ENCODE measurements around the gene ZNF428. TPM values are rescaled to one million over a fixed set of nuclear protein-coding genes. Genes with fewer than 3 reads are reported as not detected.

Gene ZNF428
- total RNA-seq, 2 donors from 2014 or later: 24.4 to 31.6 TPM

- intact Hi-C loops (cut with DNase I): loop anchor here (5.0 kb wide), 1 partner anchor 107 kb away; no protein-coding TSS in a partner anchor
- no peaks in the 10 kb centered on the region for H3K9me3 ChIP-seq
- DNase-seq: no peak
- WGBS, 2 donors: 80 to 98% methylated on average over 2 of the region's 2 CpGs
- TF ChIP-seq POLR2A (IDR thresholded peaks at IDR 0.05) (no peak), CTCF (IDR thresholded peaks at IDR 0.05) (no peak)
- no peak for ATAC-seq
- no peaks in the 10 kb centered on the region for H3K36me3 ChIP-seq (replicated peaks in 1 of 2; ENCODE audit: insufficient read depth in 1 of 2, low read depth in 2 of 2)
- no peaks in the 10 kb centered on the region for H3K27me3 ChIP-seq
- H3K27ac ChIP-seq: no peak overlapping the region
- H3K4me1 ChIP-seq: peaks cover 10% of the 10 kb centered on the region
- H3K4me3 ChIP-seq: no peak overlapping the region
Measured at GRCh38 chr19:43649514-43649913, 30.1 kb upstream of the ZNF428 start.

GRCh38 chr19:43648633-43649032, 29.2 kb upstream of the ZNF428 start:
- intact Hi-C loops (cut with DNase I): loop anchor here (5.0 kb wide), 1 partner anchor 106 kb away; no protein-coding TSS in a partner anchor
- Histone ChIP-seq H3K4me1 (peaks cover 10% of the 10 kb centered on the region), H3K4me3 (no peak overlapping the region), H3K27me3 (no peaks in the 10 kb centered on the region), H3K27ac (no peak overlapping the region), H3K36me3 (replicated peaks in 1 of 2; ENCODE audit: insufficient read depth in 1 of 2, low read depth in 2 of 2) (no peaks in the 10 kb centered on the region), H3K9me3 (no peaks in the 10 kb centered on the region)
- TF ChIP-seq POLR2A (IDR thresholded peaks at IDR 0.05) (no peak), CTCF (IDR thresholded peaks at IDR 0.05) (no peak)
- DNase-seq: no peak
- no peak for ATAC-seq
- 90 to 94% methylated on average over 4 to 6 of the region's 6 CpGs for WGBS, 2 donors

GRCh38 chr19:43644181-43644580, 24.8 kb upstream of the ZNF428 start:
- H3K27me3 ChIP-seq: no peaks in the 10 kb centered on the region
- no peak overlapping the region for H3K4me3 ChIP-seq
- no peak for ATAC-seq
- no peak for DNase-seq
- WGBS, 2 donors: 85 to 90% methylated on average over 10 to 13 of the region's 13 CpGs
- peaks cover 8% of the 10 kb centered on the region for H3K4me1 ChIP-seq
- no peaks in the 10 kb centered on the region for H3K9me3 ChIP-seq
- H3K27ac ChIP-seq: no peak overlapping the region
- no peaks in the 10 kb centered on the region for H3K36me3 ChIP-seq (replicated peaks in 1 of 2; ENCODE audit: insufficient read depth in 1 of 2, low read depth in 2 of 2)
- intact Hi-C loops (cut with DNase I): no loop called here
- TF ChIP-seq CTCF (IDR thresholded peaks at IDR 0.05): no peak
- TF ChIP-seq POLR2A (IDR thresholded peaks at IDR 0.05): no peak

- Histone ChIP-seq H3K27ac (no peak overlapping the region), H3K27me3 (no peaks in the 10 kb centered on the region), H3K36me3 (replicated peaks in 1 of 2; ENCODE audit: insufficient read depth in 1 of 2, low read depth in 2 of 2) (no peaks in the 10 kb centered on the region), H3K9me3 (no peaks in the 10 kb centered on the region), H3K4me1 (peaks cover 15% of the 10 kb centered on the region), H3K4me3 (no peak overlapping the region)
- WGBS, 2 donors: 64% methylated on average over 3 of the region's 3 CpGs
- TF ChIP-seq POLR2A (IDR thresholded peaks at IDR 0.05) (no peak), CTCF (IDR thresholded peaks at IDR 0.05) (no peak)
- DNase-seq (no peak), ATAC-seq (no peak)
- intact Hi-C loops (cut with DNase I): no loop called here
Measured at GRCh38 chr19:43643326-43643725, 23.9 kb upstream of the ZNF428 start.

- Histone ChIP-seq H3K27me3 (no peaks in the 10 kb centered on the region), H3K27ac (no peak overlapping the region), H3K9me3 (no peaks in the 10 kb centered on the region), H3K4me3 (no peak overlapping the region), H3K4me1 (peaks cover 15% of the 10 kb centered on the region), H3K36me3 (replicated peaks in 1 of 2; ENCODE audit: insufficient read depth in 1 of 2, low read depth in 2 of 2) (no peaks in the 10 kb centered on the region)
- ATAC-seq (no peak), DNase-seq (no peak)
- intact Hi-C loops (cut with DNase I): no loop called here
- TF ChIP-seq CTCF (IDR thresholded peaks at IDR 0.05) (no peak), POLR2A (IDR thresholded peaks at IDR 0.05) (no peak)
- WGBS, 2 donors: 74 to 82% methylated on average over 4 of the region's 4 CpGs
Measured at GRCh38 chr19:43642531-43642930, 23.1 kb upstream of the ZNF428 start.
